ENCODE measurements around the gene CHKA.

CHKA gene

DNA sequence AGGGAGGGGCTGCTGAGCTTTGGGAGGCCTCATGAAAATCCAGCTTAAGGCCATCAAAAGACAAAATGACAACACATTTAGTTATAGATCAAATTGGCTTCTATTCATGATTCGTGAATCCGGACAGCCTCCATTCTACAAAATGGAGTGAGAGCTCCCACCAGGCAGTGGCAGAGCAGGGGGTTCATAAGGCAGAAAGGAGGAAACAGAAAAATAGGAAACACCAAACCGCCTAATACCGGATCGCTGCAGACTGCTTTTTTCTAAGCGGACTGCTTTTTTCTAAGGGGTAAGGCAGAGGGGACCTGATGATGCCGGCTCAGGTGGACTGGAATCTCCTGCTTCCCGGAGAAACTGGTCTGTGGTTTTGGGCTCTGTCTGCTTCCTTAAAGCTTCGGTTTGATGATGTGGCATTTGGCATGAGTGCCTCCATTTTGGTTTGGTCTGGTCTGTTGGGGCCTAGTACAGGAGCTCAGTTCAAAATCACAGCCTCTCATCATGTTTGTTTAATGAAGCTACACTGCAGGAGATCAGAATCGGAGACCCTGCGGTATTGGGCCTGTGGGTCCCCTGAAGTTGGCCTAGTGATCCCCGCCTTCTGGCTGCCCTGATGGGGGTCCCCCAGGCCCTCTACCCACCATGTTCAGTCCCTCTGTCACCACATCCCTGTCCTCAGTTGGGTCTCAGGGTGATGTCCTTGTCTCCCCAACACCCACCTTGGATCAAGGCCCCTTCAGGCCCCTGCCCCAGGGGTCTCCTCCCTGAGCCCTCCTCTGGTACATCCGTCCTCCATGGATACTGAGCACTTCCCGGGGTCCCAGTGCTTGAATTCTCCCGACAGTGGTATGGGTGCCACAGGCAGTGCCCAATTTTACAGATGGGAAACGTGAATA lies 109.9 kb downstream of the CHKA start:
- no peak for DNase-seq

DNA sequence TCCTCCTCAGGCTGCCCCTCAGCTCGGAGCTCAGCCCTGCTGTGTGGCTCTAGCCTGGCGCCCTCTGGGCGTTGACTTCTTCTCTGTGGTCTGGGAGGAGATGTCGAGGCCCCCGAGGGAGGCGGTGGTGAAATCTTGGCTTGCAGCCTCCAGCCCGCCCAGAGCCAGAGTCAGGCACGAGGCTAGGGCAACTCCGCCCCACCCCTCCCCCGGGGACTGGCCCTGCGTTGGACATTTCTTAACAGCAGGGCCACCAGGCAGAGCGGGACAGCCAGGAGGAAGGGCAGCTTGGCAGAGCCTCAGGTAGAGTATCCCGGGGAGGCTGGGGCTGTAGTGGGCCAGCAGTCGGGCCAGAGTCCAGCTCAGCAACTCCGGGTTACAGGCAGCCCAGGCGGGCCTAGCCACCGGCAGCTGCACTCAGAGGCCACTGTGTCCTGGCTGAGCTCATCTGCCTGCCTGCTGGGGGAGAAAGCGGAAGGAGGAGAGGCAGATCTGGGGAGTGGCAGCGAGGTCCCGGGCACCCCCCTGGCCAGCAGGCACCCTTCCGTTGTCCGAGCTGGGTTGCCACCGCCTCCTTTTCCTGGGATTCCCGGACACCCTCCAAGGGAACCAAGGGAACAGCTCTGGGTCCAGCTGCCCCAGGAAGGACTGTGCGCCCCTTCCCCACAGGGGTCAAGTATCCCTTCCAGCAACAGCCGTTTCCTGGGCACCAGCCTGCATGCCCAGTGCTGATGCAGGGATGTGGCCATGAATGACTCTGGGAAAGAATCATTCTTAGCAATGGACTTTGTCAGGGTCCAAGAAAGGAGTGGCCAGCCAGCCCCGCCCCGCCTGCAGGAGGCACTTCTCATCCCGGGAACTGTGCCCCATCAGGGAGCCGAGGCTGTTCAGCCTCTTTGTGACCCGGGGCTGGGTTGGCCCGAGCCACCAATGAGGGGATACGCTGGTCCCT lies 110.8 kb downstream of the CHKA start, which contains the start of gene ALDH3B1:
TSS of gene ALDH3B1 (plus strand) at position 238 of the 952 bp plus-strand sequence. CDS start 4,971 bp downstream, outside the sequence.
- DNase-seq, result no peak

GRCh38 chr11:68009391-68010089 lies 111.6 kb downstream of the CHKA start:
- DNase-seq, result no peak

- DNase-seq, result no peak
Observed at GRCh38 chr11:68008381-68009337, 112.5 kb downstream of the CHKA start.

GRCh38 chr11:68007498-68008380 lies 113.4 kb downstream of the CHKA start:
- DNase-seq, result no peak

DNA sequence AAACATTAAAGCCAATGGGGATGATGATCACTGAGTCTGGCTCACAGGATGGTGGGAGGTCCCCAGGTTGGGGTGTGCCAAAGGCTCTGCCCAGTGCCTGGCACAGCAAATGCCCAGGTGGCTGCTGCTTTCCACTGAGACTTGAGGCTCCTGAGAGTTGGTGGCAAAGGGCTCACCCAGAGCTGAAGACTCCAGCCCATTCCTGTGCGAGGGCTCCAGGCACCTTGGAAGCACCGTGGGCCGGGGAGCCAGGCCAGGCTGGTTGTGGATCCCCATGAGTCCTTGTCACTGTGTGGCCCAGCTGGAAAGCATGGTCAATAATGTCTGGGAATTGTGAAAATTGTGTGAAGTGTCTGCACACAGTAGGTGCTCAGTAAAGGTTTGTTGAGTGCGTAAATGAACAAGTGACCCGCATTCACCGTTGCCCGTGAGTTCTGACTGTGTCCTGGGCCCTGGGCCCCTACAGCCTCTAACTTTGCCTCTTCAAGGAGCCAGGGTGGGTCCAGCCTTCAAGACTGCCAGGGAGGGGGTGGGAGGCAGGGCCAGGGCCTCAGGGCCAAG lies 114.5 kb downstream of the CHKA start:
- DNase-seq, result no peak

- DNase-seq, result no peak
Observed at GRCh38 chr11:68004551-68005335, 116.4 kb downstream of the CHKA start.

- DNase-seq, result peak; percentile 84
Observed at GRCh38 chr11:68003846-68004550, 117.2 kb downstream of the CHKA start, which contains the start of gene UNC93B1. UNC93B1 (minus strand) TSS chr11:68004097; CDS start chr11:68004043, 54 bp downstream.

GRCh38 chr11:68002938-68003845 lies 118.0 kb downstream of the CHKA start:
- DNase-seq, result peak; percentile 56
